ENCODE results near the gene PDCD1.
"Not testable (repeated sequence)": the region's sequence is repeated elsewhere in the genome, so short reads cannot be mapped to it uniquely, and the experiment has no call there.

Gene PDCD1

GRCh38 chr2:241835611-241836010 is 23.1 kb downstream of the PDCD1 start:
- peak; percentile 40 for DNase-seq (ENCODE audit: low read depth, low spot score)

DNA sequence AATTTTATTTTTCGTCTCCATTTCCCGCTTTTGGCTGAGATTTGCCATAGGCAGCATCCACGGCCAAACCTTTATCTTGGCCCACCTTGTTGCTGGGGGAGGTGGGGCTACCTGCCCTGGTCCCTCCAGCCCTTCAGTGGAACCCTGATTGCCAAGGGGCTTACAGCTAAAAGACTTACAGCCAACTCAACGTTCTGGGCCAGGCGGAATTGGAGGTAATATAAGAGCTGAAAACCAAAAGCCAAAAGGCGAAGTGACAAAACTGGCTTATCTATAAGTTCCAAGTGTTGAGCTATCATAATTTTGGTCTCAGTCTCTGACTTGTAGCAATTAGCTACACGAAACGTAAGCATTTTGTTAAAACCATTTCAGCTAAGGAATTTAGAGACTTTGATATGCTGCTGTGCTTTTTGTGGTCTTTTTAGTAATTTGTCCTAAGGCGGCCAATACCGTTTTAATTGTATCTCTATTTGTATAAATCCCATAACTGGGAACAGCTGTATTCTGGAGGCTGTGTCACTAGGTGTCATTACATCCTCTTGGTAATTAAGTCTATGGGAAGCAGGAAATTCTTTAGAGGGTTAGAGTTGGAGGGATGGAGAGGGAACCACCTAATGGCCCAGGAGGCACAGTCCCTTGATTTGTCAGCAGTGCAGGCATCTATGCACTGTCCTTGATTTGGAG is 24.0 kb downstream of the PDCD1 start:
- no peak for DNase-seq (ENCODE audit: low read depth, low spot score)

GRCh38 chr2:241833756-241834526 is 24.8 kb downstream of the PDCD1 start:
- DNase-seq (ENCODE audit: low read depth, low spot score): not testable (repeated sequence)

GRCh38 chr2:241833101-241833663 is 25.5 kb downstream of the PDCD1 start:
- peak; percentile 44 for DNase-seq (ENCODE audit: low read depth, low spot score)

DNA sequence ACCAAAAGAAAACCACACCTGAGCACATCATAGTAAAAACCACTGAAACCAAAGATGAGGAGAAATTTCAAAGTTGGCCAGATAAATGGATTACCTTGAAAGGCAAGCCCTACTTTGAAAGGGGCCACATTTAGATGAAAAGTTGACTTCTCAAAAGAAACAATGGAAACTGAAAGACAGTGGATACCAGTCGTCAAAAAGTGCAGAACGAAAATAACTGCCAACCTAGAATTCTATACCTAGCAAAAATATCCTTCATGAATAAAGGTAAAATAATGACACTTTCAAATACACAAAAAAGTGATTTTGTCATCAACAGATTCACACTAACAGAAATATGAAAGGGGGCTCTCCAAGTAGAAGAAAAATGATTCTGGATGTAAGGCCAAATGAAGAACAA is 31.3 kb downstream of the PDCD1 start:
- no peak for DNase-seq (ENCODE audit: low read depth, low spot score)

DNA sequence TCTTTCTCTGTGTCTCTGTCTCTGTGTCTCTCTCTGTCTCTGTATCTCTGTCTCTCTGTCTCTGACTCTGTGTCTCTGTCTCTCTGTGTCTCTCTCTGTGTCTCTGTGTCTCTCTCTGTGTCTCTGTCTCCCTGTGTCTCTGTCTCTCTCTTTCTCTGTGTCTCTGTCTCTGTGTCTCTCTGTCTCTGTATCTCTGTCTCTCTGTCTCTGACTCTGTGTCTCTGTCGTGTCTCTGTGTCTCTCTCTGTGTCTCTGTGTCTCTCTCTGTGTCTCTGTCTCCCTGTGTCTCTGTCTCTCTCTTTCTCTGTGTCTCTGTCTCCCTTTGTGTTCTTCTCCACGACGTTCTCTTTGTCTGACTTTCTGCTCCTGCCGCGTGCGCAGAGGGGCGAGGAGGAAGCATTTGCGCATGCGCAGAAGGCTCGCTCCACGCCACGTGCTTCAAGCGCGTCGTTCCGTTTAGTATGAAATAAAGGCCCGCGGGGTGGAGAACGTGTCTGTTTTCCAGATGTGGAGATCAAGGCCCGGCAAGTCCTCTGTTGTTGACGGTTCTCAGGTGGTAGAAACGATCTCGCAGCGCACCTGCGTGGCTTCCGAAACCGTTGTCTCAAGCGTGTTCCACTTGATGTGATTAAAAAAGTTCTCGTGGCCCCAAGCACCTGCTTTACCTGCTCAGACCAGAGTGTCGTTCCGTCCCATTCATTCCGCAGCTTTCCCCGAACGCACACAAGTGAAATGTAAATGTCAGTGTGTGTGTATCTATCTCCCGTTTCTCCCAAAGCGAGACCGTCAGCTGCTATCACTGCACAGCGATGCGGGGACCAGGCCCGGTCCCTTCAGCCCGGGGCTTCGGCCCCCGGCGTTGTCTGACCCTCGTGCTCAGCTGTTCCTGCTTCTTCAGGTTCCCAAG is 34.9 kb downstream of the PDCD1 start:
- DNase-seq (ENCODE audit: low read depth, low spot score): not testable (repeated sequence)

DNA sequence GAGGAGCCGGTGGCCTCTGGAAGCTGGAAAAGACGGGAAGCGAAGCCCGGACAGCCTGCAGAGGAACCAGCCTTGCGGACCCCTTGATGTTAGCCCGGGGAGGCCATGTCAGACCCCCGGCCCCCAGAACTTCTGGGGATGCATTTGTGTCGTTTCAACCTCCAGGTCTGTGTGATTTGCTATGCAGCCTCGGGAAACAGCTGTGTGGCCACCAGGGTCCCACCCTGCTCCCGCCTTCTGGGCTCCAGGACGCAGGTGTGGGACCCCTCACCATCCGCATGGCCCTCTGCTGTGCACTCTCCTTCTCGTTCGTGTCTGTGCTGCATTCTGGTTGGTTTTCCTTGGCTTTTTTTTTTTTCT is 36.5 kb downstream of the PDCD1 start:
- DNase-seq (ENCODE audit: low read depth, low spot score): no peak

DNA sequence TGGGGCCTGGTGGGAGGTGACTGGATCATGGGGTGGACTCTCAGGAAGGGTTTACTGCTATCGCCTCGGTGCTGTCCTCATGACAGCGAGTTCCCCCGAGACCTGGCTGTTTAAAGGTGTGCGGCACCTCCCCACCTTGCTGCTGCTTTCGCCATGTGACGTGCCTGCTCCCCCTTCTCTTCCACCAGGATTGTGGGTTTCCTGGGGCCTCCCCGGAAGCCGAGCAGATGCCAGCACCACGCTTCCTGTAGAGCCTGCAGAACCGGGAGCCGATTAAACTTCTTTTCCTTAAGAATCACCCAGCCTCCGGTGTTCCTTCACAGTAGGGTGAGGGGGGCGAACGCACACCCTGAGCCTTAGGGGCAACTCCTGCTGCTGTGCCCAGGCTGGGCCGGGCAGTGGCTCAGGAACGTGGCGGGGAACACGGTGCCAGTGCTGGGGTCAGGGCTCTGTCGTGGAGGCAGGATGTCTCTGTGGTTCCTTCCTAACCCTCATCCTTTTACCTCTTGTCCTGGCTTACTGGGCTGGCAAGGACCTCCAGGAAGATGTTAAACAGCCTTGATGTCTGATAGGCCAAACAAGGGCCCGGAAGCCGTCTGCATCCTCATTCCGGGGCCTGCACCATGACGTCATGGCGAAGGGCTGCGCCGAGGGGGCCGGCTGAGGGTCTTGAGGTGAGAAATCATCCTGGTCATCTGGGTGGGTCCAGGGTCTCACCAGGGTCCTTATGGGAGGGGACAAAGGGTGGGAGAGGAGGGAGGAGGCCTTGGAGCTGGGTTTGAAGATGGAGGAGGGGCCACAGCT is 37.0 kb downstream of the PDCD1 start:
- no peak for DNase-seq (ENCODE audit: low read depth, low spot score)

GRCh38 chr2:241820625-241821384 is 37.9 kb downstream of the PDCD1 start:
- DNase-seq (ENCODE audit: low read depth, low spot score): no peak

GRCh38 chr2:241819947-241820624 is 38.6 kb downstream of the PDCD1 start:
- not testable (repeated sequence) for DNase-seq (ENCODE audit: low read depth, low spot score)

GRCh38 chr2:241818943-241819270 is 39.8 kb downstream of the PDCD1 start:
- DNase-seq (ENCODE audit: low read depth, low spot score): no peak

GRCh38 chr2:241818229-241818942 is 40.3 kb downstream of the PDCD1 start:
- DNase-seq (ENCODE audit: low read depth, low spot score): no peak

- not testable (repeated sequence) for DNase-seq (ENCODE audit: low read depth, low spot score)
Observed at GRCh38 chr2:241817821-241818215, 40.9 kb downstream of the PDCD1 start.

DNA sequence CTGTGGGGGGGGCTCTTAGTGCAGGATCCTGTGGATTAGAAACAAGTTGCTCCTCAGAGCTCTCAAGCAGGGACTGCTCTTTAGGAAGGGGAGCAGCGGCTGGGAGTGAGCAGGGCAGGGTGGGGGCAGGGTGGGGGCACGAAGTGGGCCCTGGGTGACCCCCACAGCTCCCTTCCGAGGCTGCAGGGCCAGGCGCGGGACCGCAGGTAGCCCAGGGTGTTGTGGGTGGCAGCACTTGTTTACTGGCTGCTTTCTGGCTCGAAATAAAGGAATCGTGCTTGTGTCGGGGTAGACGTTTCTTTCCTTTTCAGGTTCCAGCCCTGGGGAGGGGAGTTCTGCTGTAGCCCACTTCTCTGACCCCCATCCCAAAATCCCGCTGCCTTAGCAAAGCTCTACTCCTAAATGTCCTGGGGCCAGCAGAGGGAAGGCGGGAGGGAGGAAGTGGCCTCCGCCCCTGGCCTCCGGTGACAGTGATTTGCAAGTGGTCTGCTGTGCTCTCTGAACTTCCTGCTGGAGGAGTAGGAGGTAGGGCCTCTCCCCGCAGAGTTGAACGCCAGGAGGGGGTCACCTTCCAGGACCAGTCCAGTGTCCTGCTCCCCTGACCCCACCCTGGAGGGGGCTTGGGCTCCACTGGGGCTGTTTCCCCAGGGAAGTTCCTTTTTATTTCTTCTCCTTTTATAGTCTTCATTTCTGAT is 41.4 kb downstream of the PDCD1 start:
- DNase-seq (ENCODE audit: low read depth, low spot score): no peak

- DNase-seq (ENCODE audit: low read depth, low spot score): no peak
Observed at GRCh38 chr2:241816431-241817121, 42.1 kb downstream of the PDCD1 start.

GRCh38 chr2:241815477-241816430 is 42.9 kb downstream of the PDCD1 start:
- no peak for DNase-seq (ENCODE audit: low read depth, low spot score)

All from astrocyte of the hippocampus (primary cell).